HG03139 (cell line): ENCODE results near the gene RAB11A.

ENCODE experiments used
- ATAC-seq: cut with Tn5 transposase; IDR thresholded peaks from one replicate; pipeline ENCODE4 v1.9.1; 2021; ENCODE audit not compliant: unreplicated experiment

RAB11A gene

DNA sequence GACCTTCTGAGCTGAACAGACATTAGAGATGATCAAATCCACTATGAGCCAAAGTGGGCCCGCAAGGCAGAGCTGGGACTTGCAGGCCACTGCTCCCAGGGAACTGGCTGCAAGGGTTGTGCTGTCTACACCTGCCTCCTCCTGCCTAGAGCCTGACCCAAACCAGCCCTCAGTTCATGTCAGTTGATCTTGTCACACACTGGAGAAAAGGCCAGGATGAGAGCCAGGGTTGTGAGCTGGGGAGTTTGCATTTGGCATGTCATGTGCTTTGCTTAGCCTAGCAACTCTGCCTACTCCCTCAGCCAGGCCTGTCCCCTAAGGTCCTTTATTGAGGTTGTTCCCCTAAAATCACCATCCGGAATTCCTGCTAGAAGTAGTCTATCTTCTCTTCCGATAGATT is 67.8 kb downstream of the RAB11A start:
- ATAC-seq: no peak

DNA sequence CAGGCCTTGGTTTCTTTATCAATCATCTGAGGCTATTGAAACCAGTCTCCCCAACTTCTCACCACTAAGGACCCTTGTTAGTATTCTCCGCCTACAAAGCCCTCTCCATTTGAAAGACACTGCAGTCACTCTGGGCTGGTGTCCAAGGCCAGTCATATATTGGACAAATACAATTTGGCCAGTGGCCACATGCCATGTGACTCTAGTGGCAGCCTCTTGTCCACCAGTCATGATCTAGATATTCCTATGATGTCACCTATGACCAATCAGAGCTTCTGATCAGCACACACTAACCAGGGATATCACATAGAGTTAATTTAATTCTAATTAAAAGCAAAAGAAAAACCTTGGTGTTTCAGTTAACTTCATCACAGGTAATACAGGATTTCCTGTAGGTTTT is 68.2 kb downstream of the RAB11A start:
- no peak for ATAC-seq

DNA sequence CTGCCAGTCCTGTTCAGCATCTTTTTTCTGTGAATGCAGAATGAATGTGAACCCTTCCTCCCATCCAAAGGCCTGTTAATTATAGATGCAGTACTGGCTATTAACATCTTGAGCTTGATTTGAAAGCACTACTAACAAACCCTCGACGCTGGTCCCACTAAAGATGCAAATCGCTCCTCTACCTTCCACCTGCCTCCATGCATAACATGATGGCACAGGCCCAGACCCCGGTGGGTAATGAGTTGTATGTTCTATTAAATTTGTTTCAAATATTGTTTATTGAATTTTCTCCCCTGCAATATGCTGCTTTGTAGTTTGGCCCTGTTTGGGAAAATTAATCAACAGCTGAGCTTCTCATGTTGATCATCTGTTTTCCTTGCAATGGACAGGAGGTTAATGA is 69.3 kb downstream of the RAB11A start:
- no peak for ATAC-seq

DNA sequence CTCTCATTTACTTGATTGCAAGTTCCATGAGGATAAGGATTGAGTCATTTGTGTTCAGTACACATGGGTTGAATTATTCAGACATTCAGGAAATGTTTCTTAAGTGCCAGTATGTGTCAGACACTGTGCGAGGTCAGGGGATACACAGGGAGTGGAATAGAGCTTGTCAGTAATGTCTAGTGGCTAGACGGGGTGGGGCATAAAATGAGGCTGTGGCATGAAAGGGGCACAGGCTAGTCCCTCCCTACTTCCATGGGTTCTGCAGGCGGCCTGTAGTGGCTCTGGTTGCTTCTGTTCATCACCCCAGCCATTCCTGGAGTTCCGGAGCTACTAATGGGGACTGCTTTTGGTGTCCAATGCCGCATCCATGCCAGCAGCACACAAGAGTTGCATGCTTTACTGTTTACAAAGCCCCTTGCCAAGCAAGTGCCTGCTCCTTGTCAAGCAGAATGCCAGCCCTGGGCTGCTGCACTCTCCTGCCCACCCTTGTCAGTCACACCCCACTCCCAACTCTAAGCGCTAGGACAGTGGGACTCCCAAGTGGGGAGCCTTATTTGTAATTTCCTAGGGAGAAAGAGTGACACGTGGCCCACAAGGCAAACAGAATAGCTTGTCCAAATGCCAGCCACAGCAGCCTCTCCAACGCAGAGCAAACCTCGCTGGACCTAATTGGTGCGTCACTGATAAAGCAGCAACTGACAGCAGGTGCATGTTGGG is 70.8 kb downstream of the RAB11A start:
- ATAC-seq: no peak

DNA sequence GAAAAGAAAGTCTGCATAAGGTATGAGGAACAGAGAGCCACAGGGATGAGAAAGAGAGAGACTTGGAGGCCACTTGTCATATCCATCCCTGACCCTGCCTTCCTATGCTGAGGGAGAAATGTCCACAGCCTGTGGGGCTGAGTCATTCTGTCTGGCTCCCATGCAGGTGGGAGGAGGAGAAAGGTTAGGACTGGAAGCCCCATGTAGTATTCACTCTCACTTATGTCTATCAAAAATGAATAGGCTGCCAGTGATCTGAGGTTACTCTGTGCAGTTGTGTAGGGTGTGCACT is 71.3 kb downstream of the RAB11A start:
- ATAC-seq: no peak
